ENCODE data around the gene MRPL10.

- TF ChIP-seq CTCF (IDR thresholded peaks at IDR 0.05 in 2 of 3, conservative IDR thresholded peaks at IDR 0.05 in 1 of 3; ENCODE audit: control insufficient read depth in 2 of 3, extremely low read depth in 1 of 3, insufficient read depth in 1 of 3, low read depth in 3 of 3, low read length in 3 of 3) (no peak), TCF12 (IDR thresholded peaks at IDR 0.05; ENCODE audit: low read depth, low read length) (no peak), FOXK2 (IDR thresholded peaks at IDR 0.05) (no peak), NFYA (IDR thresholded peaks at IDR 0.05; ENCODE audit: borderline replicate concordance, low read depth, low read length) (no peak), ZNF384 (IDR thresholded peaks at IDR 0.05; ENCODE audit: borderline replicate concordance, low read depth, low read length) (no peak), EZH2 (IDR thresholded peaks at IDR 0.05; ENCODE audit: borderline replicate concordance, control insufficient read depth, low read depth, low read length) (no peak), POLR2A (IDR thresholded peaks at IDR 0.05; ENCODE audit: low read depth, low read length) (no peak), ZNF592 (IDR thresholded peaks at IDR 0.05) (no peak), POLR2AphosphoS5 (IDR thresholded peaks at IDR 0.05; ENCODE audit: low read length) (no peak)
These were observed 25.1 kb downstream of the MRPL10 start for GRCh38 chr17:47806026-47806912.
